Activated naive CD8-positive, alpha-beta T cell treated with anti-CD3 and anti-CD28 coated beads, Interleukin-2, amount 10 ng/mL, durations not matched to agents 7 days and 5 days (primary cell): ENCODE data around the gene VILL. TPM values are rescaled to one million over a fixed set of nuclear protein-coding genes. Genes with fewer than 3 reads are reported as not detected.
A peak's percentile ranks its signal among the peaks of the same experiment; 100 is the strongest.

ENCODE experiments used
- ATAC-seq: fragments of 150-1000 bp; cut with Tn5 transposase; one replicate; pipeline ENCODE4 v1.10.0; 2021; ENCODE audit warnings: low read depth, moderate library complexity
- POLR2A ChIA-PET: fragments of 350-600 bp; sonication (Branson Sonifier 250); formaldehyde crosslinking; loops from one replicate; lab custom pipeline; 2021; ENCODE audit warnings: antibody characterized with exemption; lab: Charles Lee
- DNase-seq: peaks from one replicate; pipeline ENCODE4 v3.0.0; 2021
- H3K27ac Mint-ChIP-seq: one replicate; pipeline ENCODE4 v1.8.0; 2022; ENCODE audit warnings: mild to moderate bottlenecking, mixed read lengths
- H3K27me3 Mint-ChIP-seq: one replicate; pipeline ENCODE4 v1.8.0; 2022; ENCODE audit warnings: mild to moderate bottlenecking, moderate library complexity, mixed read lengths
- H3K36me3 Mint-ChIP-seq: one replicate; pipeline ENCODE4 v1.8.0; 2021; ENCODE audit warnings: mild to moderate bottlenecking, mixed read lengths
- H3K4me1 Mint-ChIP-seq: one replicate; pipeline ENCODE4 v1.8.0; 2021; ENCODE audit warnings: mixed read lengths
- H3K4me3 Mint-ChIP-seq: one replicate; pipeline ENCODE4 v1.8.0; 2022; ENCODE audit warnings: mild to moderate bottlenecking, moderate library complexity, mixed read lengths
- H3K9me3 Mint-ChIP-seq: one replicate; pipeline ENCODE4 v1.8.0; 2021; ENCODE audit warnings: mixed read lengths
- total RNA-seq, 2 experiments: library from RNA; stranded (reverse); gene quantifications; one replicate each; pipeline ENCODE4 v1.2.3, GENCODE V29; 2021

The VILL gene
- total RNA-seq, 2 experiments from 2014 or later = 25.2 to 25.3 TPM

DNA sequence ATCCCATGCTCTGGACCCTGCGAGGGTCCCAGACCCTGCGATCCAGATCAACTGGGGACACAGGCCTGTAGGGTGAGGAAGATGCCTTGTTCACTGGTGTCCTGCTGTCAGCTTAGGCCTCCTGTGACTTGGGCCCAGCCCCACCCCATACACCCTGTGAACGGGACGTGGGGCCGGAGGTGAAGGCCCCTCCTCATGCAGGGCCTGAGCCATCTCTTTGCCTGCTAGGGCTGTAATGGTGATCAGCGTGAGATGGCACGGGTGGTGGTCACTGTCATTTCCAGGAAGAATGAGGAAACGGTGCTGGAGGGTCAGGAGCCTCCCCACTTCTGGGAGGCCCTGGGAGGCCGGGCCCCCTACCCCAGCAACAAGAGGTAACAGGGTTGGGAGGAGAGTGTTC, 12.4 kb downstream of the VILL start:
- ATAC-seq (no peak), DNase-seq (no peak)
- Mint-ChIP-seq H3K4me3 (no peak overlapping the region), H3K36me3 (peaks cover 8% of the 10 kb centered on the region), H3K9me3 (no peaks in the 10 kb centered on the region), H3K27me3 (no peaks in the 10 kb centered on the region), H3K4me1 (peaks cover 25% of the 10 kb centered on the region), H3K27ac (peak overlapping the region; percentile 6)
- POLR2A ChIA-PET = interaction anchor here (1.3 kb wide), 1 partner anchor 28 kb away, joined by 3 read pairs; no protein-coding TSS in a partner anchor

DNA sequence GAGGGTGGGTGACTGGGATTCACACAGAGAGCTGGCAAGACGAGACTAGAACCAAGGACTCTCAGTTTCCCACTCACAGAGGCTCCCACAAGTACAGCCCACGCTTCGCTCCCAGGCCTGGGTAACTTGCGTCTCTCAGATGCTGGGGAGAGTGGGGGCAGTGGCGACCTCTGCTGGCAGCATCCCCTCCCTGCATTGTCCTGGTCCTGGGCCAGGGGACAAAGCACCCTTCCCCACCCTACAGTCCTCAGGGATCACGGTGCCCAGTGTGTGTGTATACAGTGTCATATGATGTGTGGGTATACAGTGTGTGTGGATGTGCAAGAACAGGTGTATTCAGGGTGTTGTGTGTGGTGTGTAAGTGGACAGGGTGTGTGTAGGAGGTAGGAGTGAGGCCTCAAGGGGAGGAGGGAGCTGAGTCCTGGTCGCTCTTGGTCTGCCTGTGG, 12.8 kb downstream of the VILL start:
- POLR2A ChIA-PET = interaction anchor here (1.3 kb wide), 1 partner anchor 28 kb away, joined by 3 read pairs; no protein-coding TSS in a partner anchor
- ATAC-seq (no peak), DNase-seq (peak; percentile 72)
- peaks cover 8% of the 10 kb centered on the region for H3K36me3 Mint-ChIP-seq
- peak overlapping the region; percentile 64 for H3K27ac Mint-ChIP-seq
- H3K9me3 Mint-ChIP-seq = no peaks in the 10 kb centered on the region
- H3K4me3 Mint-ChIP-seq = no peak overlapping the region
- no peaks in the 10 kb centered on the region for H3K27me3 Mint-ChIP-seq
- peaks cover 21% of the 10 kb centered on the region for H3K4me1 Mint-ChIP-seq

DNA sequence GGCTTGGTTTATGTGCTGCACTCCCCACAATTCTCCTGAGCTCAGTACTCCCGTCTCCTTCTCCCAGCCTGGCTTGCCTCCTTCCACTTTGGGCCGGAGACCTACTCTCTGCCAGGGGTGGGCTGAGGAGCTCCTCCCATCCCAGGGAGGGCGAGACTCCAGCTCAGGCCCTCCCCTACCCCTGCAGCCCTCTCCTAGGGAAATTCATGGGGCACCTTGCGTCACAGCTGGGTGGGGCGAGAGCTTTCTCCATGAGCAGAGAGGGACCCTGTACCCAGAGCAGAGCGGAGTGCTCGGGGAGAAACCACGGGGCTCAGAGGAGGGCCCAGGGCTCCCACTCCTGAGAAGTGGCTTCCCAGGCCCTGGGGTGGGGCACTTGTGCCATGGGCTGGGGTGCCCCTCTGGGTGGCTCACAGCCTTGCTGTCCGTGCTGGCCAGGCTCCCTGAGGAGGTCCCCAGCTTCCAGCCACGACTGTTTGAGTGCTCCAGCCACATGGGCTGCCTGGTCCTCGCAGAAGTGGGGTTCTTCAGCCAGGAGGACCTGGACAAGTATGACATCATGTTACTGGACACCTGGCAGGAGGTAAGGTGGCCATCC, 13.3 kb downstream of the VILL start:
- Mint-ChIP-seq H3K27ac (no peak overlapping the region), H3K4me3 (no peak overlapping the region), H3K9me3 (no peaks in the 10 kb centered on the region), H3K4me1 (peaks cover 18% of the 10 kb centered on the region), H3K36me3 (peaks cover 8% of the 10 kb centered on the region), H3K27me3 (no peaks in the 10 kb centered on the region)
- POLR2A ChIA-PET = interaction anchor here (1.3 kb wide), 1 partner anchor 29 kb away, joined by 3 read pairs; no protein-coding TSS in a partner anchor
- no peak for DNase-seq
- ATAC-seq = no peak

DNA sequence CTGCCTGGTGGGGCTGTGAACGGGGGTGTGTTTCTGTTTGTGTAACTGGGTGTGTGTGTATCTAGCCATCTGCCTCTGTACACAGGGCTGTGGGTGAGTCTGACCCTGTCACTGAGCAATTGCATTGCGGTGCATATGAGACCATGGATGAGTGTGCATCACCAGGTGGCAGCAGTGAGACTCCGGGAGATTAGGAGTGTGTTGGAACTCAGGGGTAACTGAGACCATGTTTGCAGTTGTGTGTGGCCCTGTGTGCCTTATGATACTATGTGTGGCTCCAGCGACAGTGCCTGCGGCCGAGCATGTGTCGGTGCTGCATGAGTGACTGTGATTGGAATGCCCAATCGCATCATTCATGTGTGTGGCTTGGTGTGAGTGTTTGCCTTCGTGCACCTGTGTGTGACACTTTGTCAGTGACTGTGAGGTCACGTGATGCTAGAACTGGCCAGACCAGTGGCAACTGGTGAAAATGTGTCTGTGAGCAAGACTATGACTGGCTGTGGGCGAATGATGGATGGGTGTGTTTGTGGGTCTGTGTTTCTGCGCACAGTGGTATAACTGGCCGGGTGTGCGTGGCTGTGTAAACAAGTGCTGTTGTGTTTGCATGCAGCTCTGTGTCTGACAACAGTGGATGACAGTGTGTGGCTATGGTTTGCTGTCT, 14.0 kb downstream of the VILL start:
- H3K27ac Mint-ChIP-seq = peak overlapping the region; percentile 24
- peaks cover 3% of the 10 kb centered on the region for H3K36me3 Mint-ChIP-seq
- ATAC-seq (peak; percentile 60), DNase-seq (peak; percentile 57)
- no peaks in the 10 kb centered on the region for H3K27me3 Mint-ChIP-seq
- no peaks in the 10 kb centered on the region for H3K9me3 Mint-ChIP-seq
- POLR2A ChIA-PET = no interaction called here
- H3K4me3 Mint-ChIP-seq = no peak overlapping the region
- peaks cover 12% of the 10 kb centered on the region for H3K4me1 Mint-ChIP-seq

DNA sequence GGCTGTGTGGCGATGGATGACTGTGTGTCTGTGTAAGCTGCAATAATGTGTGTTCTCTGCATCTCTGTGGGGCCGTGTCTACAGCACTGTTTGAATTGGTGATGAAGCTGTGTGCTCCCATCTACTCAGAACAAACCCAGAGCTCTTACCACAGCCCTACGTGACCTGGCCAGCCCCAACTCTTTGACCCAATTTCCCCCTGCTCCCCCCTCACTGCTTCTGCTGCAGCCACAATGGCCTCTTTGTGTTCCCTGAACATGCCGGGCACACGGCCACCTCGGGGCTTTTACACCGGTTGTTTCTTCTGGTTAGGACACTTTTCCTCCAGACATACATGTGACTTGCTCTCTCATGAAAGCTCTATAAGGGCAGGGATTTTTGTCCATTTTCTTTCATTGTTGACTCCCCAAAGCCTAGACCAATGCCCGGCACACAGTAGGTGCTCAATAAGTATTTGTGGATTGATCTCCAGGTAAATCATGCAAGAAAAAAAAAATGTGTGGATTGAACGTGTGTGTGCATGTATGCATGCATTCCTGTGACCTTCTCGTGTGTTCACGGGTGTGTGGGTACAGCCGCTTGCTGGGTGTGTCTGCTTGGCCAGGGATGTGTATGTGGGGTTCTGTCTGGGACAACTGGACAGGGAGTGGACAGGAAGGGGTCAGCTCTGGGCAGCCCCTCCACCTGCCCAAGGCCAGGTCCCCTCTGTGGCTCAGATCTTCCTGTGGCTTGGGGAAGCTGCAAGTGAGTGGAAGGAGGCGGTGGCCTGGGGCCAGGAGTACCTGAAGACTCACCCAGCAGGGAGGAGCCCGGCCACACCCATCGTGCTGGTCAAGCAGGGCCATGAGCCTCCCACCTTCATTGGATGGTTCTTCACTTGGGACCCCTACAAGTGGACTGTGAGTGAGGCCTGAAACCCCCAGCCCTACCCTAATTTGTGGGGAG, 14.8 kb downstream of the VILL start:
- no peaks in the 10 kb centered on the region for H3K36me3 Mint-ChIP-seq
- no peak for DNase-seq
- H3K27me3 Mint-ChIP-seq = no peaks in the 10 kb centered on the region
- H3K27ac Mint-ChIP-seq = no peak overlapping the region
- no peak overlapping the region for H3K4me3 Mint-ChIP-seq
- no peak for ATAC-seq
- no peaks in the 10 kb centered on the region for H3K9me3 Mint-ChIP-seq
- POLR2A ChIA-PET = interaction anchor here (0.7 kb wide), 1 partner anchor 18 kb away, joined by 3 read pairs; no protein-coding TSS in a partner anchor
- H3K4me1 Mint-ChIP-seq = peaks cover 10% of the 10 kb centered on the region

DNA sequence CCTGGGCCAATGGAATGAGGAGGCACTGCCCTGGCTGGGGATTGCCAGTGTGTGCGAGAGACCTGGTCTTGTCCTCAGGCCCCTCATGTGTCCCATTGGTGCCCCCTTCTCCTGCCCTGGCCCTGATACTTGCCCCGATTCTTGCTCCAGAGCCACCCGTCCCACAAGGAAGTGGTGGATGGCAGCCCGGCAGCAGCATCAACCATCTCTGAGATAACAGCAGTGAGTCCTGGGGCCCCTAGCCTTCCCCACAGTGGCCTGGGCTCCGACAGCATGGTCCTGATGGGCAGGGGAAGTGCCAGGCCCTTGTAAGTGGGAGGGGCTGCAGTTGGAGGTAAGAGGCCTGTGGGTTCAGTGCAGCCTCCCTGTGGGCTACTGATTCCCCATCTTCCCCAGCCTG, 15.4 kb downstream of the VILL start:
- no peaks in the 10 kb centered on the region for H3K9me3 Mint-ChIP-seq
- no peak for DNase-seq
- no peak for ATAC-seq
- no peaks in the 10 kb centered on the region for H3K27me3 Mint-ChIP-seq
- H3K27ac Mint-ChIP-seq = no peak overlapping the region
- POLR2A ChIA-PET = no interaction called here
- no peak overlapping the region for H3K4me3 Mint-ChIP-seq
- H3K36me3 Mint-ChIP-seq = no peaks in the 10 kb centered on the region
- H3K4me1 Mint-ChIP-seq = peaks cover 10% of the 10 kb centered on the region

DNA sequence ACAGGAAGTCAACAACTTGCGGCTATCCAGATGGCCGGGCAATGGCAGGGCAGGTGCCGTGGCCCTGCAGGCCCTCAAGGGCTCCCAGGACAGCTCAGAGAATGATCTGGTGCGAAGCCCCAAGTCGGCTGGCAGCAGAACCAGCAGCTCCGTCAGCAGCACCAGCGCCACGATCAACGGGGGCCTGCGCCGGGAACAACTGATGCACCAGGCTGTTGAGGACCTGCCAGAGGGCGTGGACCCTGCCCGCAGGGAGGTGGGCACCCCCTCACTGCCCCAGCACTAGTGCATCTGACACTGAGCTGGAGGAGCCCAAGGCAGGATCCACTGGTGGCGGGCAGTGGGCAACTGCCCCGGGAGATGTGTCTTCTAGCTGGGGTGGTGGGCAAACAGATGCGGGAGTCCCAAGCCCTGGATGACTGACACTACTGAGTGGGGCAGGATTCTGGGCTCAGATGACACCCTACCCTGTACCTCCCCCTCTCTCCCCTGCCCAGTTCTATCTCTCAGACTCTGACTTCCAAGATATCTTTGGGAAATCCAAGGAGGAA, 15.9 kb downstream of the VILL start:
- Mint-ChIP-seq H3K36me3 (no peaks in the 10 kb centered on the region), H3K27ac (no peak overlapping the region), H3K4me1 (peaks cover 10% of the 10 kb centered on the region), H3K9me3 (no peaks in the 10 kb centered on the region), H3K4me3 (no peak overlapping the region), H3K27me3 (no peaks in the 10 kb centered on the region)
- no peak for ATAC-seq
- POLR2A ChIA-PET = interaction anchor here (0.7 kb wide), 1 partner anchor 1114 kb away, joined by 5 read pairs; no protein-coding TSS in a partner anchor
- no peak for DNase-seq

DNA sequence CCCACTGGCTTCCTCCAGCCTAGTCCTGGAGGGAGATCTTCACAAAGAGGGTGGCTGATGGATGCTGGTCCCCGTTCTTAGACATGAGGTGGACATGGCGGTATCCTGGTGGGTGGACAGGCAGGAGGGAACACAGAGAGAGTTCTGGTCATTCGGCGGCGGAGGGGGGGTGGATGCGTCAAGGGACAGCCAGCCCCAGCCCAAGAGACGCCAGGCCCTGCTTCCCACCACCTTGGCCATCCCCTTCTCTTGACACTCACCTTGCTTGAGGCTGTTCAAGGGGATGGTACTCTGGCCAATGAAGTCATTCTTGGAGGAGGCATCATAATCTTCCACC, 17.1 kb downstream of the VILL start:
- POLR2A ChIA-PET = no interaction called here
- DNase-seq = no peak
- ATAC-seq = no peak
- Mint-ChIP-seq H3K27ac (no peak overlapping the region), H3K27me3 (no peaks in the 10 kb centered on the region), H3K4me3 (no peak overlapping the region), H3K9me3 (no peaks in the 10 kb centered on the region), H3K36me3 (no peaks in the 10 kb centered on the region), H3K4me1 (peaks cover 10% of the 10 kb centered on the region)

DNA sequence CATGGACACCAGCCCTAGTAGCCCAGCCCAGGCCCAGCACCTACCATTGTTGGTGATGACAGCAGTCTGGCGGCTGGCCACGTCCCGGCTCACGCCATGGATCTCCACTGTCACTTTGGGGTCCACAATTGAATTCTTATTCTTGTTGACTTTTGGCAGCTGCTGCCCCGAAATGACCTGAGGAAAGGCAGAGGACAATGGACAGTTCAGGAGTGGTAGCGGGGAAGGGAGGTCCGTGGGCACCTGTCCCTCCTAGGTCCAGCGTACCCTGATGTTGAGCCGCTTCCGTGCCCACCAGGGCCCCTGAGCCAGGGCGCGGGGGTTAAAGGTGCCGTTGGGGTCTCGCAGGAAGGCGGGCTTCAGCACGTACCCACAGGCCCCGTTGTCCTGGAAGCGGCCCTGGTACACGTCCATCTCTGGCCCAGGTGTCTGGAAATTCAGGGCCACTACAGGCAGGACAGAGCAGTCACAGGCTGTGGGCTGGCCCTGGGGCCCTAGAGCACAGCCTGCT, 17.7 kb downstream of the VILL start:
- DNase-seq (no peak), ATAC-seq (no peak)
- peaks cover 10% of the 10 kb centered on the region for H3K4me1 Mint-ChIP-seq
- no peak overlapping the region for H3K4me3 Mint-ChIP-seq
- H3K9me3 Mint-ChIP-seq = no peaks in the 10 kb centered on the region
- H3K27me3 Mint-ChIP-seq = no peaks in the 10 kb centered on the region
- no peak overlapping the region for H3K27ac Mint-ChIP-seq
- no peaks in the 10 kb centered on the region for H3K36me3 Mint-ChIP-seq
- POLR2A ChIA-PET = no interaction called here

DNA sequence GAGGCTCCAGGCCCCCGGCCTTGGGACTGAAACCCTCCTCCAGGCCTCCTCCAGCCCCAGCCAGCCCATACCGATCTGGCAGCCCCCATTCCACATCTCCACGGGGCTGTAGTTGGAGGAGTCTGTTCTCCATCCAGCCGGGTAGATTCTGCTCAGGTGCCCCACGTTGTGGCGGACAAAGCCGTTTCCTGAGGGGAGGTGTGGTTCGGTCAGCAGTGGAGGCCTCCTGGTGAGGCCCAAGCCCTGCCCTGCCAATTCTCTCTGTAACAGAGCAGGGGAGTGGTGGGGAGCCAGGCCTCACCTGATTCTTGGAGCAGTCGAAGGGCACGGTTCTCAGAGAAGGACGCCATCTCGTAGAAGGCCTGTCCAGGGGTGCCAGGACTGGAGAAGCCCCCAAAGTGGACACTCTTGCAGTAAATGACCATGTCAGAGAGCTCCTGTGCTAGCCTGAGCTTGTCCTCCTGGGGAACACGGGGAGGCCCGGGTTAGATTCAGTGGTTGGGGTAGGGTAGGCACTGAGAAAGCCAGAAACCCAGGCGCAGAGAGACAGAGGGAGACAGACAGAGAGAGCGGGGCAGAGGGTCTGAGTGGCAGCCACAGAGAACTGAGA, 18.5 kb downstream of the VILL start:
- H3K27ac Mint-ChIP-seq = no peak overlapping the region
- no peaks in the 10 kb centered on the region for H3K36me3 Mint-ChIP-seq

DNA sequence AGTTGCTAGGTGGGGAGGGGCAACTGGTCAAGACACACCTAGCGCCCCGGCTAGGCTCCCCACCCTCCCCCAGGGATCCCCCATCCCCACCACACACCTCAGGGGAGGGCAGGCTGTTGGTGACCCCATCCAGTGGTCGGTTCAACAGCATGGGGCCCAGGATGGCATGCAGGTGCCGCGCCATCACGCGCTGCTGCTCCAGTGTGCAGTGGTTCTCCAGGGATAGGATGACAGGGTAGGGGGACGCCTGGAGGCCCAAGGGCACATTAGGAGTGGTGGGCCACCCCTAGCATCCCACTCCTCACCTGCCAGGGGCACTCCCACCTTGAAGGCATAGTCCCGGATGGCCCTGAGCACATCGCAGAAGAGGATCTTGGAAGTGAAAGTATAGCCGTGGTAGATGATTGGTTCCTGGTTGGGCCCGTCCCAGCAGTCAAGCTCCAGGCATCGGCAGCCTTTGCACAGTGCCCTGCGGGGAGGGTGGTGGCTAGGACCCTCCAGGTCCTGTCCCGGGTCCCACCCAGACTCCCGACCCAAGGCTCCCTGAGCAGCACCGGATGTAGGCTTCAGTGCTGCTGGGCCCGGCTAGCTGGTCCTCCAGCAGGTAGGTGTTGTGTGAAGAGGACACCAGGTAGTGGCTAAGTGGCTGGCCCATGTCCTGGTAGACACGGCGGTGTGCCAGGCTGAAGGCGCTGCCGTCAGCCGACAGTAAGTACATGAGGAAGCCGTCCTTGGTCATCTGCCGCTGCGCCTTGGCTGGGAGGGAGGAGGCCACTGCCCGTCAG, 19.4 kb downstream of the VILL start:
- Mint-ChIP-seq H3K27ac (no peak overlapping the region), H3K9me3 (no peaks in the 10 kb centered on the region), H3K36me3 (peaks cover 2% of the 10 kb centered on the region), H3K4me1 (no peaks in the 10 kb centered on the region), H3K27me3 (no peaks in the 10 kb centered on the region), H3K4me3 (no peak overlapping the region)
- DNase-seq (no peak), ATAC-seq (no peak)
- POLR2A ChIA-PET = interaction anchor here (0.8 kb wide), 1 partner anchor 13 kb away, joined by 4 read pairs; no protein-coding TSS in a partner anchor

More for the DNA sequence above, 18.5 kb downstream of the VILL start:
- ATAC-seq (no peak), DNase-seq (no peak)
- no peaks in the 10 kb centered on the region for H3K9me3 Mint-ChIP-seq
- no peak overlapping the region for H3K4me3 Mint-ChIP-seq
- POLR2A ChIA-PET = interaction anchor here (0.8 kb wide), 1 partner anchor 14 kb away, joined by 4 read pairs; no protein-coding TSS in a partner anchor
- H3K27me3 Mint-ChIP-seq = no peaks in the 10 kb centered on the region
- peaks cover 9% of the 10 kb centered on the region for H3K4me1 Mint-ChIP-seq

DNA sequence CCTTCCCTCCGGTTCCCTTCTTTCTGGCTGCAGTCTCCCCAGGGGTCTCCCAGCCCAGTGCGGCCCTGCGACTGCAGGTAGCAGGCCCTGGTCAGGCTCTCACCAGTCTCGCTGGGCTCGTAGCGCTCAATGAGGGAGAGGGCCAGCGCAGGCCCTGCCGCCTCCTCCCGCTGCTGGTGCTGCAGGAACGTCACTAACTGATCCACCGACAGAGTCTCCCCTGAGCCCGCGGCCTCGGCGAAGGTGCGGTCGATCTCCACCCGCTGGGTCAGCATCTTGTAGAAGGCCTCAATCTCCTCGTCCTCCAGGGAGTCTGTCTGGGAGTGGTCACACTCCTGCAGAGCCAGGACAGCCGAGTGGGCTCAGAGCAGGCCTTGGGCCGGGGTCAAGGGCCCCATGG, 20.5 kb downstream of the VILL start:
- Mint-ChIP-seq H3K36me3 (peaks cover 13% of the 10 kb centered on the region), H3K4me1 (no peaks in the 10 kb centered on the region), H3K27me3 (no peaks in the 10 kb centered on the region), H3K27ac (no peak overlapping the region), H3K9me3 (no peaks in the 10 kb centered on the region), H3K4me3 (no peak overlapping the region)
- no peak for DNase-seq
- ATAC-seq = no peak
- POLR2A ChIA-PET = no interaction called here
